ENCODE results near the gene SECISBP2L. TPM values are rescaled to one million over a fixed set of nuclear protein-coding genes. Genes with fewer than 3 reads are reported as not detected.

Gene SECISBP2L
- polyA plus RNA-seq, 1 donor (not counting 4 experiments of a cell fraction or from before 2014, with no cell fraction given), result 15.4 TPM

- dilution Hi-C loops (cut with MboI; ENCODE audit: extremely low pct_ligation_motif_present, low sequenced_read_pairs), result loop anchor here (25.0 kb wide), 1 partner anchor 111 kb away; no protein-coding TSS in a partner anchor
- TF ChIP-seq EZH2 (IDR thresholded peaks at IDR 0.05; ENCODE audit: low read length) (no peak), CTCF (optimal IDR thresholded peaks at IDR 0.05 in 1 of 3, IDR thresholded peaks at IDR 0.05 in 1 of 3, conservative IDR thresholded peaks at IDR 0.05 in 1 of 3; ENCODE audit: extremely low read depth in 1 of 3, insufficient read depth in 2 of 3, low read length in 3 of 3) (no peak)
- H3K79me2 ChIP-seq (ENCODE audit: control insufficient read depth, insufficient read depth, low read length), result no peaks in the 10 kb centered on the region
These were observed 19.5 kb downstream of the SECISBP2L start for GRCh38 chr15:49026700-49027099.

GRCh38 chr15:49024840-49025239 is 21.4 kb downstream of the SECISBP2L start:
- DNase-seq (ENCODE audit: low read depth, low spot score), result no peak
- H3K79me2 ChIP-seq (ENCODE audit: control insufficient read depth, insufficient read depth, low read length), result no peaks in the 10 kb centered on the region
- H3K9me1 ChIP-seq (ENCODE audit: control insufficient read depth, extremely low read depth, insufficient read depth, low read length), result peaks cover 5% of the 10 kb centered on the region
- no peaks in the 10 kb centered on the region for H3K4me1 ChIP-seq (ENCODE audit: control insufficient read depth, extremely low read depth, insufficient read depth, low read length)
- no peak overlapping the region for H3K4me3 ChIP-seq (ENCODE audit: control insufficient read depth in 2 of 3, extremely low read depth in 1 of 3, insufficient read depth in 2 of 3, low read depth in 1 of 3, low read length in 3 of 3)
- no peak overlapping the region for H3K4me2 ChIP-seq (ENCODE audit: control insufficient read depth, extremely low read depth, insufficient read depth, low read depth, low read length)
- H2AFZ ChIP-seq (ENCODE audit: control insufficient read depth, low read length), result no peak overlapping the region
- H3K27ac ChIP-seq (ENCODE audit: control insufficient read depth, insufficient read depth, low read length), result no peak overlapping the region
- dilution Hi-C loops (cut with MboI; ENCODE audit: extremely low pct_ligation_motif_present, low sequenced_read_pairs), result loop anchor here (25.0 kb wide), 1 partner anchor 112 kb away; no protein-coding TSS in a partner anchor
- no peaks in the 10 kb centered on the region for H4K20me1 ChIP-seq (ENCODE audit: control insufficient read depth, extremely low read depth, insufficient read depth, low read length)
- H3K27me3 ChIP-seq (ENCODE audit: control insufficient read depth, extremely low read depth, insufficient read depth, low read length), result no peaks in the 10 kb centered on the region
- H3K36me3 ChIP-seq (ENCODE audit: control insufficient read depth in 2 of 2, extremely low read depth in 1 of 2, insufficient read depth in 2 of 2, low read length in 2 of 2), result peaks cover 0 to 7% of the 10 kb centered on the region in 2 experiments
- H3K9ac ChIP-seq (ENCODE audit: control insufficient read depth, extremely low read depth, insufficient read depth, low read length), result no peak overlapping the region
- FAIRE-seq, result no peak
- H3K9me3 ChIP-seq (ENCODE audit: control insufficient read depth, low read depth, low read length), result no peaks in the 10 kb centered on the region
- TF ChIP-seq CTCF (optimal IDR thresholded peaks at IDR 0.05 in 1 of 3, IDR thresholded peaks at IDR 0.05 in 1 of 3, conservative IDR thresholded peaks at IDR 0.05 in 1 of 3; ENCODE audit: extremely low read depth in 1 of 3, insufficient read depth in 2 of 3, low read length in 3 of 3) (no peak), EZH2 (IDR thresholded peaks at IDR 0.05; ENCODE audit: low read length) (no peak)

More at GRCh38 chr15:49026700-49027099, 19.5 kb downstream of the SECISBP2L start:
- no peak for DNase-seq (ENCODE audit: low read depth, low spot score)
- Histone ChIP-seq H3K9me3 (ENCODE audit: control insufficient read depth, low read depth, low read length) (no peaks in the 10 kb centered on the region), H3K4me2 (ENCODE audit: control insufficient read depth, extremely low read depth, insufficient read depth, low read depth, low read length) (no peak overlapping the region), H3K27me3 (ENCODE audit: control insufficient read depth, extremely low read depth, insufficient read depth, low read length) (no peaks in the 10 kb centered on the region), H2AFZ (ENCODE audit: control insufficient read depth, low read length) (no peak overlapping the region), H3K27ac (ENCODE audit: control insufficient read depth, insufficient read depth, low read length) (no peak overlapping the region), H3K36me3 (ENCODE audit: control insufficient read depth in 2 of 2, extremely low read depth in 1 of 2, insufficient read depth in 2 of 2, low read length in 2 of 2) (peaks cover 0 to 5% of the 10 kb centered on the region in 2 experiments), H3K9me1 (ENCODE audit: control insufficient read depth, extremely low read depth, insufficient read depth, low read length) (peaks cover 2% of the 10 kb centered on the region), H3K9ac (ENCODE audit: control insufficient read depth, extremely low read depth, insufficient read depth, low read length) (no peak overlapping the region), H3K4me3 (ENCODE audit: control insufficient read depth in 2 of 3, extremely low read depth in 1 of 3, insufficient read depth in 2 of 3, low read depth in 1 of 3, low read length in 3 of 3) (no peak overlapping the region), H4K20me1 (ENCODE audit: control insufficient read depth, extremely low read depth, insufficient read depth, low read length) (no peaks in the 10 kb centered on the region), H3K4me1 (ENCODE audit: control insufficient read depth, extremely low read depth, insufficient read depth, low read length) (no peaks in the 10 kb centered on the region)
- no peak for FAIRE-seq

All from keratinocyte (primary cell).